H1 (cell line): ENCODE data around the gene AIF1L. TPM values are rescaled to one million over a fixed set of nuclear protein-coding genes. Genes with fewer than 3 reads are reported as not detected.

Experiments used
- CTCF ChIA-PET: fragments of 300-600 bp; sonication (Branson Sonifier 250); formaldehyde crosslinking; loops from one replicate; lab custom pipeline; 2021; ENCODE audit not compliant: partially characterized antibody; lab: Charles Lee
- POLR2A ChIA-PET: fragments of 300-600 bp; sonication (Branson Sonifier 250); formaldehyde crosslinking; loops from one replicate; lab custom pipeline; 2021; ENCODE audit warnings: inconsistent platforms; ENCODE audit not compliant: partially characterized antibody; lab: Charles Lee
- DNase-seq, 2 experiments: peaks; one replicate each; pipeline versions ENCODE4 v3.0.0 to v3.0.0-alpha.2; 2010 to 2022; ENCODE audit warnings: low spot score in 2 of 2, low read depth in 1 of 2, mixed read lengths in 1 of 2
- FAIRE-seq: peaks from 2 replicates; lab custom pipeline; 2011; peaks lifted over from hg19 to GRCh38; lab: Jason Lieb, UNC
- H2AFZ ChIP-seq: 2 replicates; pipeline ENCODE4 v1.8.1; 2012; ENCODE audit warnings: low read length, inconsistent platforms
- H2AK5ac ChIP-seq: 2 replicates; pipeline ENCODE4 v1.6.1; 2013; ENCODE audit warnings: low read depth, low read length
- H2BK120ac ChIP-seq: replicated peaks from 2 replicates; pipeline ENCODE3; 2013; ENCODE audit warnings: low read depth, low read length, inconsistent platforms
- H2BK12ac ChIP-seq: 2 replicates; pipeline ENCODE4 v1.6.1; 2013; ENCODE audit warnings: low read depth, low read length
- H2BK15ac ChIP-seq: 2 replicates; pipeline ENCODE4 v1.6.1; 2013; ENCODE audit warnings: low read length
- H2BK20ac ChIP-seq: 2 replicates; pipeline ENCODE4 v1.6.1; 2013; ENCODE audit warnings: low read length
- H2BK5ac ChIP-seq: 2 replicates; pipeline ENCODE4 v1.6.1; 2013; ENCODE audit warnings: low read depth, low read length
- H3K14ac ChIP-seq: 2 replicates; pipeline ENCODE4 v1.6.1; 2013; ENCODE audit warnings: inconsistent platforms; ENCODE audit not compliant: insufficient read length
- H3K18ac ChIP-seq: 2 replicates; pipeline ENCODE4 v1.6.1; 2013; ENCODE audit warnings: low read length; ENCODE audit errors: extremely low read depth
- H3K23ac ChIP-seq: 2 replicates; pipeline ENCODE4 v1.6.1; 2013; ENCODE audit warnings: inconsistent platforms; ENCODE audit not compliant: insufficient read length
- H3K23me2 ChIP-seq: 2 replicates; pipeline ENCODE4 v1.6.1; 2013; ENCODE audit warnings: low read depth, low read length
- H3K27ac ChIP-seq: 2 replicates; pipeline ENCODE4 v1.6.1; 2011; ENCODE audit warnings: low read depth, low read length, inconsistent platforms
- H3K27me3 ChIP-seq, 4 experiments: replicated peaks in 1 of 4; 1 replicate in 1 of 4; 2 replicates in 3 of 4; pipeline versions ENCODE4 v1.6.1 to v1.8.1; 2011 to 2013; ENCODE audit warnings: low read length in 3 of 4, mild to moderate bottlenecking in 3 of 4, inconsistent platforms in 2 of 4, mixed read lengths in 2 of 4, moderate library complexity in 1 of 4; ENCODE audit not compliant: control insufficient read depth in 3 of 4, insufficient read depth in 3 of 4; ENCODE audit errors: extremely low read depth in 1 of 4
- H3K36me3 ChIP-seq, 4 experiments: 2 replicates each; pipeline versions ENCODE4 v1.6.1 to v1.8.1; 2011 to 2013; ENCODE audit warnings: mild to moderate bottlenecking in 4 of 4, low read length in 3 of 4, moderate library complexity in 2 of 4, control low read depth in 1 of 4, inconsistent platforms in 1 of 4; ENCODE audit not compliant: insufficient read depth in 4 of 4, control insufficient read depth in 2 of 4
- H3K4ac ChIP-seq: replicated peaks from 2 replicates; pipeline ENCODE3; 2013; ENCODE audit warnings: low read length, low read depth, mixed read lengths, inconsistent platforms; ENCODE audit not compliant: insufficient read length
- H3K4me1 ChIP-seq, 4 experiments: replicated peaks in 1 of 4; 1 replicate in 1 of 4; 2 replicates in 3 of 4; pipeline versions ENCODE4 v1.6.1 to v1.8.1; 2011 to 2013; ENCODE audit warnings: low read length in 3 of 4, inconsistent platforms in 2 of 4, mixed read lengths in 1 of 4; ENCODE audit not compliant: insufficient read depth in 4 of 4, control insufficient read depth in 3 of 4
- H3K4me2 ChIP-seq, 2 experiments: 2 replicates each; pipeline versions ENCODE4 v1.6.1 to v1.8.1; 2011 to 2013; ENCODE audit warnings: low read depth in 2 of 2, low read length in 2 of 2, control low read depth in 1 of 2, inconsistent platforms in 1 of 2, mild to moderate bottlenecking in 1 of 2; ENCODE audit not compliant: insufficient read depth in 1 of 2
- H3K4me3 ChIP-seq, 4 experiments: fragments of 200-600, 300-600 bp in 1 of 4; sonication (generic), shearing (Covaris generic), sonication (Bioruptor Twin) in 1 of 4; 2 replicates each; pipeline versions ENCODE4 v1.5.1 to v1.8.1; 2011 to 2016; ENCODE audit warnings: low read length in 4 of 4, low read depth in 3 of 4, control low read depth in 2 of 4, inconsistent platforms in 2 of 4, mild to moderate bottlenecking in 2 of 4, mixed read lengths in 1 of 4, moderate library complexity in 1 of 4; ENCODE audit not compliant: insufficient read depth in 2 of 4; ENCODE audit errors: extremely low read depth in 1 of 4
- H3K56ac ChIP-seq: replicated peaks from 2 replicates; pipeline ENCODE3; 2013; ENCODE audit warnings: low read depth, mild to moderate bottlenecking, mixed read lengths, low read length, inconsistent platforms; ENCODE audit not compliant: insufficient read length
- H3K79me1 ChIP-seq: 2 replicates; pipeline ENCODE4 v1.6.1; 2013; ENCODE audit warnings: low read depth, low read length, control low read depth
- H3K79me2 ChIP-seq, 2 experiments: 2 replicates each; pipeline versions ENCODE4 v1.6.1 to v1.8.1; 2012 to 2013; ENCODE audit warnings: low read length in 2 of 2, mild to moderate bottlenecking in 2 of 2, inconsistent platforms in 1 of 2; ENCODE audit not compliant: insufficient read depth in 2 of 2, control insufficient read depth in 1 of 2
- H3K9ac ChIP-seq, 4 experiments: replicated peaks in 1 of 4; 1 replicate in 1 of 4; 2 replicates in 3 of 4; pipeline versions ENCODE4 v1.6.1 to v1.8.1; 2011 to 2013; ENCODE audit warnings: low read depth in 3 of 4, low read length in 3 of 4, control low read depth in 2 of 4, mild to moderate bottlenecking in 2 of 4, moderate library complexity in 2 of 4, inconsistent platforms in 1 of 4; ENCODE audit errors: extremely low read depth in 1 of 4
- H3K9me3 ChIP-seq, 2 experiments: 2 replicates each; pipeline versions ENCODE4 v1.6.1 to v1.8.1; 2012 to 2013; ENCODE audit warnings: mild to moderate bottlenecking in 2 of 2, moderate library complexity in 2 of 2, control low read depth in 1 of 2, inconsistent platforms in 1 of 2, low read depth in 1 of 2, low read length in 1 of 2, mixed read lengths in 1 of 2; ENCODE audit not compliant: insufficient read depth in 2 of 2
- H4K20me1 ChIP-seq, 2 experiments: replicated peaks in 1 of 2; 2 replicates each; pipeline versions ENCODE3 to v1.8.1; 2011 to 2013; ENCODE audit warnings: inconsistent platforms in 2 of 2, low read length in 2 of 2, mild to moderate bottlenecking in 1 of 2; ENCODE audit not compliant: insufficient read depth in 2 of 2, control insufficient read depth in 1 of 2
- H4K5ac ChIP-seq: 2 replicates; pipeline ENCODE4 v1.6.1; 2013; ENCODE audit warnings: low read length, low read depth, mixed read lengths, inconsistent platforms; ENCODE audit not compliant: insufficient read length
- H4K8ac ChIP-seq: 2 replicates; pipeline ENCODE4 v1.8.0; 2013; ENCODE audit warnings: mild to moderate bottlenecking, moderate library complexity, low read length, inconsistent platforms; ENCODE audit not compliant: insufficient read depth; ENCODE audit errors: extremely low read depth
- H4K91ac ChIP-seq: replicated peaks from 2 replicates; pipeline ENCODE3; 2013; ENCODE audit warnings: low read length, mixed read lengths, inconsistent platforms; ENCODE audit not compliant: insufficient read length
- POLR2A ChIP-seq, 2 experiments: IDR thresholded peaks; 1 replicate in 1 of 2; 2 replicates in 1 of 2; pipeline ENCODE4 v1.6.1; 2011; ENCODE audit warnings: low read depth in 2 of 2, low read length in 2 of 2, mild to moderate bottlenecking in 2 of 2; ENCODE audit errors: control extremely low read depth in 1 of 2
- SIRT6 ChIP-seq: IDR thresholded peaks from one replicate; pipeline ENCODE4 v1.7.1; 2012; ENCODE audit warnings: low read length, inconsistent platforms
- SP4 ChIP-seq: IDR thresholded peaks from 2 replicates; pipeline ENCODE4 v1.6.1; 2012; ENCODE audit warnings: low read length, inconsistent platforms
- WGBS, 2 experiments: shearing (Covaris generic) in 1 of 2; methylation state at CpG; one replicate each; pipeline versions ENCODE4 v1.1.6 to v1.1.7; 2013 to 2015; ENCODE audit warnings: low lambda C conversion rate in 2 of 2, mixed read lengths in 2 of 2, inconsistent platforms in 1 of 2, low coverage in 1 of 2, missing lambda C conversion rate in 1 of 2; ENCODE audit not compliant: insufficient replicate concordance in 2 of 2, insufficient coverage in 1 of 2, insufficient read length in 1 of 2; ENCODE audit errors: extremely low coverage in 1 of 2, missing lambda C conversion rate in 1 of 2; 5-methylcytosine and 5-hydroxymethylcytosine counted together
- polyA plus RNA-seq, 7 experiments: library from polyadenylated mRNA; depleted of rRNA in 3 of 7; stranded (reverse) in 5 of 7; unstranded in 2 of 7; fragments of >200 nt in 5 of 7; fragments of 200-250 nt in 2 of 7; gene quantifications; 1 replicate in 5 of 7; 2 replicates in 1 of 7; 4 replicates in 1 of 7; pipeline versions ENCODE4 v1.2.1 to v1.2.3, GENCODE V29; 2011 to 2013; ENCODE audit warnings: missing spikeins in 2 of 7, mixed read lengths in 2 of 7
- total RNA-seq: library from RNA; stranded (reverse); fragmentation: NEBNext Ultra II Directional; extraction: Animal tissue kit (Norgen Biotek cat#: 25700); gene quantifications from 2 replicates; pipeline ENCODE4 v1.2.1, GENCODE V29; 2021
- TF ChIP-seq, protein P1 (sequence below): IDR thresholded peaks from 2 replicates; pipeline ENCODE4 v1.6.1; 2011; ENCODE audit warnings: low read length, improper control_type of control experiment
- TF ChIP-seq, protein P2 (sequence below): IDR thresholded peaks from 2 replicates; pipeline ENCODE4 v1.6.1; 2012; ENCODE audit warnings: inconsistent platforms

AIF1L gene
- total and polyA plus RNA-seq, 2 of the 8 experiments (the other 6 are each of a cell fraction or from before 2014, with no cell fraction given), result 70.7 to 149 TPM

DNA sequence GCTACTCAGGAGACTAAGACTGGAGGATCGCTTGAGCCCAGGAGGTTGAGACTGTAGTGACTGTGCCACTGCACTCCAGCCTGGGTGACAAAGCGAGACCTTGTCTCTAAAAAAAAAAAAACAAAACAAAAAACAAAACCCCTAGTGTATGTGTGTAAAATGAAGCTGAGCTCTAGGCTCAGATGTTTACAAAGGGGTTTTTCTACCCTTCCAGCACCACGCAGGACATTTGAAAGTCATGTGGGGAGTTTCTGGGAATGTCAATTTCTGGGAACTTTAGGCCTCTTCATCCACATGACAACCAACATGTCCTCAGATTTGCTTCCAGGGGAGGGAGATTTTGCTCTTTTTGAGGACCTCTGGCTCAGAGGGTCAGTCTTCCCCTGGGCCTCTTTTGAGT is 42.4 kb upstream of the AIF1L start:
- no peak overlapping the region for H3K4me2 ChIP-seq
- H3K27ac ChIP-seq, result no peak overlapping the region
- TF ChIP-seq, protein P1, sequence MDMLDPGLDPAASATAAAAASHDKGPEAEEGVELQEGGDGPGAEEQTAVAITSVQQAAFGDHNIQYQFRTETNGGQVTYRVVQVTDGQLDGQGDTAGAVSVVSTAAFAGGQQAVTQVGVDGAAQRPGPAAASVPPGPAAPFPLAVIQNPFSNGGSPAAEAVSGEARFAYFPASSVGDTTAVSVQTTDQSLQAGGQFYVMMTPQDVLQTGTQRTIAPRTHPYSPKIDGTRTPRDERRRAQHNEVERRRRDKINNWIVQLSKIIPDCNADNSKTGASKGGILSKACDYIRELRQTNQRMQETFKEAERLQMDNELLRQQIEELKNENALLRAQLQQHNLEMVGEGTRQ, result no peak
- TF ChIP-seq SP4 (no peak), POLR2A (IDR thresholded peaks at IDR 0.05; ENCODE audit: control extremely low read depth in 1 of 2, low read depth in 2 of 2, low read length in 2 of 2) (no peak), SIRT6 (no peak)
- TF ChIP-seq, protein P2, sequence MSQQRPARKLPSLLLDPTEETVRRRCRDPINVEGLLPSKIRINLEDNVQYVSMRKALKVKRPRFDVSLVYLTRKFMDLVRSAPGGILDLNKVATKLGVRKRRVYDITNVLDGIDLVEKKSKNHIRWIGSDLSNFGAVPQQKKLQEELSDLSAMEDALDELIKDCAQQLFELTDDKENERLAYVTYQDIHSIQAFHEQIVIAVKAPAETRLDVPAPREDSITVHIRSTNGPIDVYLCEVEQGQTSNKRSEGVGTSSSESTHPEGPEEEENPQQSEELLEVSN, result no peak

More for the DNA sequence above, 42.4 kb upstream of the AIF1L start:
- no peak overlapping the region for H2AK5ac ChIP-seq
- H3K4ac ChIP-seq, result no peak overlapping the region
- H3K18ac ChIP-seq, result no peak overlapping the region
- no peak overlapping the region for H2BK20ac ChIP-seq
- H3K14ac ChIP-seq, result no peak overlapping the region
- no peak overlapping the region for H3K56ac ChIP-seq
- no peak overlapping the region for H3K4me3 ChIP-seq
- H3K23ac ChIP-seq, result no peak overlapping the region
- no peaks in the 10 kb centered on the region for H3K4me1 ChIP-seq
- H4K8ac ChIP-seq, result no peak overlapping the region
- H2AFZ ChIP-seq, result no peak overlapping the region
- H3K79me1 ChIP-seq, result no peaks in the 10 kb centered on the region
- no peak overlapping the region for H2BK5ac ChIP-seq
- no peak overlapping the region for H2BK12ac ChIP-seq
- peaks cover 0 to 3% of the 10 kb centered on the region in 2 experiments for H4K20me1 ChIP-seq
- no peaks in the 10 kb centered on the region for H3K27me3 ChIP-seq
- DNase-seq (no peak), FAIRE-seq (no peak)
- no peak overlapping the region for H2BK15ac ChIP-seq
- 95% methylated on average over 3 of the region's 3 CpGs; no CpG with 5 or more reads in 1 of the 2 experiments for WGBS, 2 experiments
- ChIA-PET CTCF (interaction anchor here (0.6 to 6.2 kb wide), 20 partner anchors 9 to 160 kb away, joined by 3 to 25 read pairs (median 3); no protein-coding TSS in a partner anchor), POLR2A (no interaction called here)
- no peak overlapping the region for H3K9ac ChIP-seq
- H3K23me2 ChIP-seq, result no peaks in the 10 kb centered on the region
- H4K5ac ChIP-seq, result no peak overlapping the region
- no peak overlapping the region for H2BK120ac ChIP-seq
- no peaks in the 10 kb centered on the region for H3K36me3 ChIP-seq
- H4K91ac ChIP-seq, result no peak overlapping the region
- no peaks in the 10 kb centered on the region for H3K79me2 ChIP-seq
- H3K9me3 ChIP-seq, result no peaks in the 10 kb centered on the region
